HG03045 (cell line): Measurements from ENCODE around the gene ZNF425.
"Not testable (repeated sequence)": the region's sequence is repeated elsewhere in the genome, so short reads cannot be mapped to it uniquely, and the experiment has no call there.

ENCODE experiments used
- ATAC-seq: cut with Tn5 transposase; IDR thresholded peaks from one replicate; pipeline ENCODE4 v1.9.1; 2021; ENCODE audit warnings: mild to moderate bottlenecking, moderate library complexity; ENCODE audit not compliant: unreplicated experiment

Gene ZNF425

GRCh38 chr7:149133028-149133710, 7.0 kb upstream of the ZNF425 start:
- ATAC-seq = no peak

- no peak for ATAC-seq
Measured at GRCh38 chr7:149130572-149131198, 4.6 kb upstream of the ZNF425 start.

- ATAC-seq = peak; percentile 46
Measured at GRCh38 chr7:149126662-149127266, 640 bp upstream of the ZNF425 start.

GRCh38 chr7:149125189-149125862, 798 bp downstream of the ZNF425 start:
- ATAC-seq = no peak

GRCh38 chr7:149109969-149110368, 16.2 kb downstream of the ZNF425 start:
- ATAC-seq = no peak

- no peak for ATAC-seq
Measured at GRCh38 chr7:149104749-149105148, 21.4 kb downstream of the ZNF425 start.

GRCh38 chr7:149104214-149104613, 21.9 kb downstream of the ZNF425 start:
- ATAC-seq = no peak

GRCh38 chr7:149103424-149103823, 22.7 kb downstream of the ZNF425 start:
- ATAC-seq = no peak

- no peak for ATAC-seq
Measured at GRCh38 chr7:149102666-149103065, 23.5 kb downstream of the ZNF425 start.

- ATAC-seq = no peak
Measured at GRCh38 chr7:149100821-149101220, 25.3 kb downstream of the ZNF425 start.

GRCh38 chr7:149099058-149099457, 27.1 kb downstream of the ZNF425 start:
- no peak for ATAC-seq

- no peak for ATAC-seq
Measured at GRCh38 chr7:149097088-149097487, 29.0 kb downstream of the ZNF425 start.

- ATAC-seq = no peak
Measured at GRCh38 chr7:149093228-149093627, 32.9 kb downstream of the ZNF425 start.

GRCh38 chr7:149092244-149092643, 33.9 kb downstream of the ZNF425 start:
- ATAC-seq = not testable (repeated sequence)

GRCh38 chr7:149090397-149091195, 35.5 kb downstream of the ZNF425 start, which contains the start of gene ZNF786:
ZNF786 (minus strand) TSS chr7:149090718; CDS start chr7:149090640, 78 bp downstream.
- peak; percentile 81 for ATAC-seq

- no peak for ATAC-seq
Measured at GRCh38 chr7:149087376-149087775, 38.7 kb downstream of the ZNF425 start.

GRCh38 chr7:149085866-149086265, 40.3 kb downstream of the ZNF425 start:
- no peak for ATAC-seq

GRCh38 chr7:149084407-149084806, 41.7 kb downstream of the ZNF425 start:
- ATAC-seq = no peak

GRCh38 chr7:149081914-149082313, 44.2 kb downstream of the ZNF425 start:
- no peak for ATAC-seq

- no peak for ATAC-seq
Measured at GRCh38 chr7:149077594-149077993, 48.5 kb downstream of the ZNF425 start.

- no peak for ATAC-seq
Measured at GRCh38 chr7:149075286-149075685, 50.8 kb downstream of the ZNF425 start.
